ENCODE results near the gene NLRX1.
"Not testable (repeated sequence)": the region's sequence is repeated elsewhere in the genome, so short reads cannot be mapped to it uniquely, and the experiment has no call there.

The NLRX1 gene

DNA sequence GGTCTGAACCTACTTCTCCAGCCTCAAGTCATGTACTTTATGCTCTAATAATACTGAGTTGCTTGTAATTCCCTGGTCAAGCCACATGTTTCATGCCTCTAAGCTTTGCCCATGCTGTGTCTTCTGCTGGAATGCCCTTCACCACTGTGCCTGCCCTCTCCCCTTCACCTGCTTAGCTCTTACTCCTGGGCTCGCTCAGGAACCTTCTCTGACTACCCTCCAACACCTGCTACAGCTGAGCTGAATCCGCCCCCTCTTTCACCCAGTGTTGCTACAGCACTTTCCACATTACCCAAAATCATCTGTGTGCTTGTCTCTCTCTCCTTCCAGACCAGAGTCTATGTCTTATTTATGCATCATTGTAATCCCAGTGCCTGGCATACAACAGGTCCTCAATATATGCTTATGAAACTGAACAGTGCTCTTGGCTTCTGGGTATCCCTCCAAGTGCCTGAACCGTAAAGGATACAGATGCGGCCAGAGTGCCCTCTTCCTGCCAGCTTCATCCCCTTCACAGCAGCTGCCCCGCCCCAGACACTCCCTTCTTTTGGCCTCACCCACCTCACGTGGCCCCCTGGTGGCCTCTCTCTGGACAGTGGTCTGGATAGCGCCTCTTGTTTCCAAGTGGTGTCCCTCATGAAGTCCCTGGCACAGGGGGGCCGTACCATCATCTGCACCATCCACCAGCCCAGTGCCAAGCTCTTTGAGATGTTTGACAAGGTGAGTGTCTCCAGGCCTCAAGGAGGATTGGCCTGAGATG lies 12.6 kb upstream of the NLRX1 start:
- no peak for DNase-seq

DNA sequence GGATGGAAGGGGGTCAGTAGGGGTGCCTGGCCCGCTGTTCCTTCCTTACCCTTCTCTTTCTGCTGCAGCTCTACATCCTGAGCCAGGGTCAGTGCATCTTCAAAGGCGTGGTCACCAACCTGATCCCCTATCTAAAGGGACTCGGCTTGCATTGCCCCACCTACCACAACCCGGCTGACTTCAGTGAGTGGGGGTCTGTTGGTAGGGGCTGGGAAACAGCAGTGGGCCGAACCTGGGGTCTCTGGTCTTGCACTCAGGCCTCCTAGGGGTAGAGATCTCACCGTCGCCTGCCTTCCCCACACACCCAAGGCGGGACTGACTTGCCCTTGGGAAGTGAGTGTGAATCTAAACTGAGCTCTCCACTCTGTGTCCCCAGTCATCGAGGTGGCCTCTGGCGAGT lies 12.0 kb upstream of the NLRX1 start:
- DNase-seq = no peak

DNA sequence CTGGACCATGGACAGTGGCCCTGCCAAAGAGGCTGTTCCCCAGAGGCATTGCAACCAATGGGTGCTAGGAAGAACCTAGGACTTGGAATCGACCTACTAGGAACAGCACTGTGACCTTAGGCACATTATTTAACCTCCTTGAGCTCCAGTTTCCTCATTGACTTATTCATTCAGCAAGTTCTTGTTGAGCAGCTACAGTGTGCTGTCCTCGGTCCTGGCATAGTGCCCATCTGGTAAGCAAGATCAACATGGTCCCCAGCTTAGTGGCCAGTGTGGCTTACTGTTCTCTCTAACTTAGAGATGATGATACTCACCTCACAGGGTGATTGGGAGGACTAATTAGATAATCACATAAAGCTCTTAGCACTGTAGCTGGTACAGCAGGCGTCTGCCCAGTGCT lies 11.5 kb upstream of the NLRX1 start:
- DNase-seq = no peak

DNA sequence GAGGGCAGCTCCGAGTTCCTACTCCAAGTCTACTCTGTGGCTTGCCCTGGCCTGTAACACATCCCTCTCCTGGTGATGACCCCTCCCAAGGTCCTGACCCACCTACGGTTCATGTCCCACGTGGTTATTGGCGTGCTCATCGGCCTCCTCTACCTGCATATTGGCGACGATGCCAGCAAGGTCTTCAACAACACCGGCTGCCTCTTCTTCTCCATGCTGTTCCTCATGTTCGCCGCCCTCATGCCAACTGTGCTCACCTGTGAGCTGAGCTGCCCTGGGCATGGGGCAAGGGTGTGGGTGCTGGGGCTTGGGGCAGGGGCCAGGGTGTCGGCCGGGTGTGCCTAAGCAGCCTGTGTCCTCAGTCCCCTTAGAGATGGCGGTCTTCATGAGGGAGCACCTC lies 10.1 kb upstream of the NLRX1 start:
- DNase-seq = no peak

DNA sequence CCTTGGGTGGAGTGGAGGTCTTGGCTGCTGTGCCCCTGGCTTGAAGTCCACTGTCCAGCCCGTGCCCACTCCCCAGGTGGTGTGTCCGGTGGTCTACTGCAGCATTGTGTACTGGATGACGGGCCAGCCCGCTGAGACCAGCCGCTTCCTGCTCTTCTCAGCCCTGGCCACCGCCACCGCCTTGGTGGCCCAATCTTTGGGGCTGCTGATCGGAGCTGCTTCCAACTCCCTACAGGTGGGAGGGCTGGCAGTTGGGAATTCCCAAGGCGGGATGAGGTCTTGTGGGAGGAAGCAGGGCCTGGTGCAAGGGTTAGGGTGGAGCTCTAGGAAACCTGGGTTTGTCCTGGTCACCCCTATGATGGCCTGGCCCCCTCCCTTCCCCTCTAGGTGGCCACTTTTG lies 8.4 kb upstream of the NLRX1 start:
- DNase-seq = no peak

DNA sequence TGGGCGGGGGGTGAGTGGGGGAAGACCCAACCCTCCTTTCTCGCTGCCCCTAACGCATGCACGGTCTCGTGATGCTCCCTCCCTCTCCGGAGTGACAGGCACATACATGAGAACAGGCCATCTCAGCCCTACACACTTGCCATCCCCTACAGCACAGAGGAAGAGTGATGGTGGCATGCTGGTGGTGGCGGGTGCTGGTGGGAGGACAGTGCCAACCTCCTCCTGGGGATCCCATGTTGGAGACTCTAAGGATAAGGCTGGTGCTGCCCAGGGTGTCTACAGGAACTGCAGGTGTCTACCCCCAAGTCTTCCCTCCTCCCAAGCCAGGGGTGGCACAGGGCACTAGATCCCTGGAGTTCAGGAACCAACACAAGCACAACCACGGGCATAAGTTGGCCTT lies 6.7 kb upstream of the NLRX1 start:
- no peak for DNase-seq

DNA sequence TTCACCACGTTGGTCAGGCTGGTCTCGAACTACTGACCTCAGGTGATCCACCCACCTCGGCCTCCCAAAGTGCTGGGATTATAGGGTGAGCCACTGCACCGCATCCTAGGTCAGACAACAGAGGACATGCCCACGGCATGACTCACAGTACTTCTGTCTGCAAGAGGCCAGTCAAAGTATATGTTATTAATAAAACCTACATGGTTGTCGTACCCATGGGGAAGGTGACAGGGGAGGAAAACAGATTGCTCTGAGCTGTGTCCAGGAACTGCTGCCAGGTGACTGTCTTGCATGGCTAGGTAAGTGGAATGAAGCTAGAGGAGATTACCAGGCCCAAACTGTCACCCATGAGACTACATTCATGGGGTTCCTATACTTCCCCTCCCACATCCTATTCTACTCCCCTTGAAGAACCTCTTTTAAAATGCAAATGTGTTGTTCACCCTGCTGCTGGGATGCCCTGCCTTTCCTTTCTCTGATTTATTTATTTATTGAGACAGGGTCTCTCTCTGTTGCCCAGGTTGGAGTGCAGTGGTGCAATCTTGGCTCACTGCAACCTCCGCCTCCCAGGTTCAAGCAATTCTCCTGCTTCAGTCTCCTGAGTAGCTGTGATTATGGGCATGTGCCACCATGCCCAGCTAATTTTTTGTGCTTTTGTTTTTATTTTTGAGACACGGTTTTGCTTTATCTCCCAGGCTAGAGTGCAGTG lies 2.0 kb upstream of the NLRX1 start:
- no peak for DNase-seq

DNA sequence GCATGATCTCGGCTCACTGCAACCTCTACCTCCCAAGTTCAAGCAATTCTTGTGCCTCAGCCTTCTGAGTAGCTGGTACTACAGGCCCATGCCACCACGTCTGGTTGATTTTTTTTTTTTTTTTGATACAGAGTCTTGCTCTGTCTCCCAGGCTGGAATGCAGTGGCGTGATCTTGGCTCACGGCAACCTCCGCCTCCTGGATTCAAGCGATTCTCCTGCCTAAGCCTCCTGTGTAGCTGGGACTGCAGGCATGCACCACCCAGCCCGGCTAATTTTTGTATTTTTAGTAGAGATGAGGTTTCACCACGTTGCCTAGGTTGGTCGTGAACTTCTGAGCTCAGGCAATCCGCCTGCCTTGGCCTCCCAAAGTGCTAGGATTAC lies 1.5 kb upstream of the NLRX1 start:
- DNase-seq = not testable (repeated sequence)

DNA sequence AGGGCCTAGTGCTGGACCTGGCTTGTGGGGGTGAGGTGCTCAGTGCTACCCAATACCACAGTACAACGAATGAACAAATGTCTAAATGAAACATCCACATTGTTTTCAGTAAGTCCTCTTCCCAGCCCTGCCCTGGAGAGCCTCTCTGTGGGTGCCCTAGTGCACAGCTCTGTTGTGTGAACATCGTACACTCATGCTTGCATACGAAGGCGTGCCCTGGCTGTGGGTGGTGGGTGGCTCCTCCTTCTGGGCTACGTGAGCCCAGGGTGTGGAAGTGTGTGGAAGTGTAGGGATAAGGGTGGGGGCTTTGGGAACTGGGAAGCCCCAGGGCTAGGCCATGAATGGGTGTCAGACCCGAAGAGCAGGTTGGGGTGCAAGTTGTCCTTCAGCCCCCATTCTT lies 592 bp upstream of the NLRX1 start:
- peak; percentile 25 for DNase-seq

DNA sequence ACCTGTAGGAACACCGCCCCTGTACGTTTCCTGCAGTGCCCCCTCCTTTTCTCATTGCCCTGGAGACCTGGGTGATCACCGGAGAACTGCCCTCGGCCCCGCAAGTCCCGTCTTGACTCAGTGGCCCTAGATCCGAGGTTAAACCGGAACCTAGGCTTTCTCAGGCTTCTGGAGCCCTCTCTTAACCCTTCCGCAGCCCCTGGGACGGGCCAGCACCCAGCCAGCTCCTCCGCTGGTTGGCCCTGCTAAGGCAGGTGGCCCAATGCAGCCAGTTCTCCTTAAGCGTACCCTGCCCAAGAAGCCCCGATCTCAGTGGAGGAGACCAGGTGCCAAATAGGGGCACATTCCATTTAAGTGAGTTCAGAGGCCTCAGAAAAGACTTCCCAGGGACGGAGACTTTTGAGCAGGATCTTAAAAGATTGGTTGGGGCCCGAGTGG lies 776 bp downstream of the NLRX1 start:
- peak; percentile 72 for DNase-seq

DNA sequence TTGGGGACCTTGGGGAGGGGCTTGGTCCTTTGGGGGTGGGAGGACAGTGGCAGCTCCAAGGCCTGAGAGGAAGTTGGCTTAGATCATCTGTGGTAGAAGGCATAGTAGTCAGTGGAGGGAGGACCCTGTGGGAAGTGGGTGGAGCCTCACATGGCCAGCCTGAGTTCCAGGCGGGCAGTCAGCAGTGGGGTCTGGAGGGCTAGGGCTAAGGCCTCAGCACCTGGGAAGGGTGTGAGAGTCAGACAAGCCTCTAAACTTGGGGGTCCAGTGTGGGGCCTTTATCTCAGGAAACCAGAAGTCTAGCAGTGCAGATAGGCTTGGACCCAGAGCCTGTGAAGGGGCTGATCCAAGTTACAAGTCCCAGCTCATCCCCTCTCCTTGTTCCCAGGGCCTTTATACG lies 4.0 kb downstream of the NLRX1 start:
- DNase-seq = no peak

DNA sequence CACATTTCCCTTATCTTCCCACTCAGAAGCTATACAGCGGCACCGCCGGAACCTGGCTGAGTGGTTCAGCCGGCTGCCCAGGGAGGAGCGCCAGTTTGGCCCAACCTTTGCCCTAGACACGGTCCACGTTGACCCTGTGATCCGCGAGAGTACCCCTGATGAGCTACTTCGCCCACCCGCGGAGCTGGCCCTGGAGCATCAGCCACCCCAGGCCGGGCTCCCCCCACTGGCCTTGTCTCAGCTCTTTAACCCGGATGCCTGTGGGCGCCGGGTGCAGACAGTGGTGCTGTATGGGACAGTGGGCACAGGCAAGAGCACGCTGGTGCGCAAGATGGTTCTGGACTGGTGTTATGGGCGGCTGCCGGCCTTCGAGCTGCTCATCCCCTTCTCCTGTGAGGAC lies 4.9 kb downstream of the NLRX1 start:
- DNase-seq = no peak

DNA sequence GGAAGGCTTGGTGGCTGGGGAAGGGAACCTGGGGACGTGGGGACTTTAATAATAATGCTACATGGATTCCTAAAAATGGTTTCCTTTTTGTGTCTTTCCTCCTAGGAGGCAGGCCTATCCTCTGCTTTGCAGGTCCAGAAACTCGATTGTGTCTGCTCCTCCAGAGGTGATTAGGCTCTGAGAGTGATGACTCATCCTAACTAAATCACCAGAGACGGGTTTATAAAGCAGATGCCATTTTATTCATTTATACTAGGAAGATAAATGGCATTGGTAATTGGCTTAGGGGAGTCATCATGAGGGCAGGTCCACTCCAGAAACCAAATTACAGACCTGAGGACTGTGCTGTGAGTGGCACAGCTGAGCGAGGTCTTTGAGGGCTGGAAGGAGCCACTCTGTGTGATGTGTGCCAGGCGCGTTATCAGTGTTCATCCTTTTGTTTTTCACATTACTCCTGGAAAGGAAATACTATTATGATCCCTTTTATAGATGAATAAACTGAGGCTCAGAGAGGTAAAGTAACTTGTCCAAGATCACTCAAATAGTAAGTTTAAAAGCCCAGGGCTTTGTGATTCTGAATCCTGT lies 7.1 kb downstream of the NLRX1 start:
- DNase-seq = no peak

DNA sequence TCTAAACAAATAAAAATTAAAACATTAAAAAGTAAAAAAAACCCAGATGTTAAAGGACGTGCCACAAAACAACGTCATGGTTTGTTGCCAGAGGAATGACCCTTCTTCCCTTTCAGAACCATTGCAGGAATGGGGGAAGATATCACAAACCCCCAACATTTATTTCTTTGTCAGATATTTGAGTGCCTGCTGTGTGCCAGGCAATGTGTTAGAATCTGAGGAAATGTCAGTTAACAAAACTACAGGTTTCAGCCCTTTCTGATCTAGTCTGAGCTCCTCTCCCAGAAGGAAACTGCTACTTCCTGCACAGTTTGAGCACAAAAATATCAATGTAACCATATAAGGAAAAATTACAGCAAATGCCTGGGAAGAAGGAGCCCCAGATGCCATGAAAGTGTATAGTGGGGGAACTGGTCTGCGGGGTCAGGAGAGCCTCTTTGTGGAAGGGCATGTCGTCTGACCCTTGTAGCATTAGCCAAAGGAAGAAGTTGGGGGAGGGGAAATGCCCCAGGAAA lies 9.7 kb downstream of the NLRX1 start:
- no peak for DNase-seq

DNA sequence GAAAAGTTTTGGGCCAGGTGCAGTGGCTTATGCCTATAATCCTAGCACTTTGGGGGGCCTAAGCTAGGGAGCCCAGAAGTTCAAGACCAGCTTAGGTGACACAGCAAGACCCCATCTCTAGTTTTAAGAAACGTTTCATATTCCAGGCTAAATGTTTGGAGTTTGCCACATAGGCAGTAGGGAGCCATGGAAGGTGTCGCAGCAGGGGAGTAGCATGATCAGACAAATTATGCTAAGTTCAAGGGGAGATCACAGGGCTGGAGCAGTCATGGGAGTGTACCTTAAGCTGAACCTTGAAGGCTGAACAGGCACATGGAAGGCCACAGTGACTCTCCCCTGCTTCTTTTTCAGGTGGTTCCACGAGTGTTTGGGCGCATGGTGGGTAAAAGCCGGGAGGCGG lies 10.8 kb downstream of the NLRX1 start:
- no peak for DNase-seq

DNA sequence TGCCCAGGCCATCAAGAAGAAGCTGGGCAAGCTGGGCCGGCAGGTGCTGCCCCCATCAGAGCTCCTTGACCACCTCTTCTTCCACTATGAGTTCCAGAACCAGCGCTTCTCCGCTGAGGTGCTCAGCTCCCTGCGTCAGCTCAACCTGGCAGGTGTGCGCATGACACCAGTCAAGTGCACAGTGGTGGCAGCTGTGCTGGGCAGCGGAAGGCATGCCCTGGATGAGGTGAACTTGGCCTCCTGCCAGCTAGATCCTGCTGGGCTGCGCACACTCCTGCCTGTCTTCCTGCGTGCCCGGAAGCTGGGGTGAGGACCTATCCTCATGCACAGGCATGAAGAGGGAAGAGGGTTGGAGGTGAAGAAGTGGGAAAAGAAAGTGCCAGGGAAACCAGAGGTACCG lies 11.5 kb downstream of the NLRX1 start:
- no peak for DNase-seq

DNA sequence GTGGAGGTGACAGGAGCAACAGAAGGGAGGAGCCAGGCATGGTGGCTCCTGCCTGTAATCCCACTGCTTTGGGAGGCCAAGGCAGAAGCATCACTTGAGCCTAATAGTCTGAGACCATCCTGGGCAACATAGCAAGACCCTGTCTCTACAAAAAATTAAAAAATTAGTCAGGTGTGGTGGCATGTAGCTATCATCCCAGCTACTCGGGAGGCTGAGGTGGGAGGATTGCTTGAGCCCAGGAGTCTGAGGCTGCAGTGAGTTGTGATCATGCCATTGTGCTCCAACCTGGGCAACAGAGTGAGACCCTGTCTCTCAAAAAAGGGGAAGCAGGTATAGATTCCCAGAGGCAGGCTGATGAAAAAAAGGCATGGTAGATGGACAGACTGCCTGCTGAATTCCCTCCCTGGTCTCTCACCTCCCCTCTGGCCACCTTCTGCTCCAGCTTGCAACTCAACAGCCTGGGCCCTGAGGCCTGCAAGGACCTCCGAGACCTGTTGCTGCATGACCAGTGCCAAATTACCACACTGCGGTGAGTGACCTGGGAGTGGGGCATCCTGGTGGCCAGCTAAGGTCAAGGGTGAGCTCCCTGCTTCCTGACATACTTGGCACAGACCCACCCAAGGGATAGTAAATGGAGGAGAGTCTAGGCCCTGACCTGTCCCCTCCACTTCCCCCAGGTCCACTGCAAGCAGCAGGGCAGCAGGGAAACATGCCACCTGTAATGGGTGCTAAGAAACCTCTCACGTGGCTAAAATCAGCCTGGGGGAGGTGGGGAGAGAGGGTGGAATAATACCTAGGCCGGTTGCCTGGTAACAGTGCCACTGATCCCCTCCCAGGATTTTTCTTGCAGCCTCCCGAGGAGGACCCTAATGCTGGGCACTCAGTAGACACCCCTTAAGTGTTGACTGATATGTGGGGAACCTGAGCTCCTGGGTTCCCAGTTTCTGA lies 12.5 kb downstream of the NLRX1 start:
- DNase-seq = no peak

DNA sequence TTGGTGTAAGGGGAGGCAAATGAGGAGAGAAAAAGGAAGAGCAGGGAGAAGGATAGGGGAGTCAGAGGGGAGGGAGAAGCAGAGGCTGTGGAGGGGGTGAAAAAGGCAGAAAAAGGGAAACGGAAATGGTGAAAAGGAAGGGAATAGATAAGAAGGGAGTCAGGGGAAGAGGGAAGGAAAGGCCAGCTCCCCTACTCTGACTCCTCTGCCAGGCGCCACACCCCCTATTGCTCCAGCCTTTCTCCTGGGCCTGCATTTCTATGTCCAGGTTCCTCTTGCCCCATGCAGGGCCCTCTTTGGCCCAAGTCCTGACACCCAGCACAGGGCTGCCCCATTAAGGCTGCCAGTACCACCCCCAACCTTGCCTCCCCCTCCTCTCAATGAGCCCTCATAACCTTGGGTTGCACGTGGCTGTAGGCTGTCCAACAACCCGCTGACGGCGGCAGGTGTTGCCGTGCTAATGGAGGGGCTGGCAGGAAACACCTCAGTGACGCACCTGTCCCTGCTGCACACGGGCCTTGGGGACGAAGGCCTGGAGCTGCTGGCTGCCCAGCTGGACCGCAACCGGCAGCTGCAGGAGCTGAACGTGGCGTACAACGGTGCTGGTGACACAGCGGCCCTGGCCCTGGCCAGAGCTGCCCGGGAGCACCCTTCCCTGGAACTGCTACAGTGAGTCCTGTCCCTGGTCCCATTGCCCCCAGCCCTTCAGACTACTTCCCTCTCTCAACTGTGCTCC lies 13.3 kb downstream of the NLRX1 start:
- no peak for DNase-seq

DNA sequence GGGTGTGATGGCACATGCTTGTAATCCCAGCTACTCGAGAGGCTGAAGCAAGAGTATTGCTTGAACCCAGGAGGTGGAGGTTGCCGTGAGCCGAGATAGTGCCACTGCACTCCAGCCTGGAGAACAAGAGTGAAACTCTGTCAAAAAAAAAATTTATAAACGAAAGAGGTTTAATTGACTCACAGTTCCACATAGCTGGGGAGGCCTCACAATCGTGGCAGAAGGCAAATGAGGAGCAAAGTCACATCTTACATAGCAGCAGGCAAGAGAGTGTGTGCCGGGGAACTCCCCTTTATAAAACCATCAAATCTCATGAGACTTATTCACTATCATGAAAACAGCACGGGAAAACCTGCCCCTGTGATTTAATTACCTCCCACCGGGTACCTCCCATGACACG lies 15.9 kb downstream of the NLRX1 start:
- not testable (repeated sequence) for DNase-seq

DNA sequence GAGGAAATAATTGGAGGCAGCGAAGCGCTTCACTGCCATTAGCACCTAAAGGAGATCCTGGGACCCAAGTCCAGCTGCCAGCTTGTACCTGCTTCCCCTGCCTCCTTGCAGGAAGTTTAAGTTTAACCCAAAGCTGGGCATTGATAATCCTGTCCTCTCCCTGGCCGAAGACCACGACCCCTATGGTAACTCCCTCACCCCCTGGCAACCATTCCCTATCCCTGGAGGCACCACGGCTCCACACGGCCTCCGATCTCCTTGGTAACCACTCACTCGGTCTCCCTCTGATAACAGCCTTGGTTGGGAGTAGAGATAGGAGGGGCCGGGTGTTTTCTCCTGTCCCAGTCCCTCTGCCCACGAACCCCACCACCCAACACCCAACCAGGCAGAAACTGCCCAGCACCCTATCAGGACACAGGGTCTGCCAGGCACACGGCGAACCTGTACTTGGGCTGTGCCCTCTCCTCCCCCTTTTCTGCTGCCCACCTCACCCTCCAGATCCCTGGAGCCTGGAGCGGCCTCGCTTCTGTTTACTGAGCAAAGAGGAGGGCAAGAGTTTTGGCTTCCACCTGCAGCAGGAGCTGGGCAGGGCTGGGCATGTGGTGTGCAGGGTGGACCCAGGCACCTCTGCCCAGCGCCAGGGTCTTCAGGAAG lies 17.6 kb downstream of the NLRX1 start:
- DNase-seq = no peak

DNA sequence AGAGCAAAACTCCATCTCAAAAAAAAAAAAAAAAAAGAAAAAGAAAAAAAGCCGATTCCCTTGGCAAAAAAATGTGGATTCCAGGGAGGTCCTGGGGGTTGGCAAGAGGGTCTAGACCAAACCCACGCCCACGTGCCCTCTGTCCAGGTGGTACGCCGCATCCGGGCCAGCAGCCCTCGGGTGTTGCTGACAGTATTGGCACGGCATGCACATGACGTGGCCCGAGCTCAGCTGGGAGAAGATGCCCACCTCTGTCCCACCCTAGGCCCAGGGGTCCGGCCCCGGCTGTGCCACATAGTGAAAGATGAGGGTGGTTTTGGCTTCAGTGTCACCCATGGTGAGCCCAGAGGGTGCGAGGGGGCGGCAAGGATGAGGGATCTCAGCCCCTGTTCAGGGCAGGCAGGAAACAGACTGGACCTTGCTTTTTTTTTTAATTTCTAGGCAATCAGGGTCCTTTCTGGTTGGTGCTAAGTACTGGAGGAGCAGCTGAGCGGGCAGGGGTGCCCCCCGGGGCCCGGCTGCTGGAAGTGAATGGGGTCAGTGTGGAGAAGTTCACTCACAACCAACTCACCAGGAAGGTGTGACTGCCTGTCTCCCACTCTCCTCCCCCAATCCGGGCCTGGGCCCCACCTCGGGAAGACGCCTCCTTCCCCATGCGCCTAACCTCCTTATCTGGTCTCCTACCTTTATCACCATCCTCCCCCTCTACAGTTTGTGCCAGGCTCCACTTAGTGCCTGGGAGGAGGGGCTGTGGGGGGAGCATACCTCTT lies 18.8 kb downstream of the NLRX1 start:
- DNase-seq = no peak
